Measurements from ENCODE around the gene XPR1.
"Not testable (repeated sequence)": the region's sequence is repeated elsewhere in the genome, so short reads cannot be mapped to it uniquely, and the experiment has no call there.

Gene XPR1

DNA sequence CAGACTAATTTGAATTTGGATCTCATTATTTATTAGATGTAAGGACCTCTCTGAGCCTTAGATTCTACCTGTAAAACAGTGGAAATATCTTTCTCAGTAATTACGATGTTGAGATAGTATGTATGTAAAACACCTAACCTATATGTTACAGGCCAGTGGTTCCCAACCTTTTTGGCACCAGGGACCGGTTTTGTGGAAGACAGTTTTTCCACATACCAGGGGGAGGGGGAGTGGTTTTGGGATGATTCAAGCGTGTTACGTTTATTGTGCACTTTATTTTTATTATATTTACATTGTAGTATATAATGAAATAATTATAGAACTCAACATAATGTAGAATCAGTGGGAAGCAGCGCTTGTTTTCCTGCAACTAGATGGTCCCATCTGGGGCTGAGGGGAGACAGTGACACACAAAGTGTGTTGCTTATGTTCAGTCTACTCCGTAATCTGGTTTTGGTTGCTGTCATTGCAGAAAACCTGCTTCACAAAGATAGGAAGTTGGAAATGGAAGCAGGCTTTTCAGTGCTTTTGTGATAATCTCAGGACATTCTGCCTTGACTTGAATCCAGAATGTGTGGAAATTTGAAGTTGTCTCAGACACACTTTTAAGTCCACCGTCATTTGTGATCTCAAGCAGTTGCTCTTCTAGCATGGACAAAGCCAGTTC lies 12.8 kb downstream of the XPR1 start:
- DNase-seq: no peak

DNA sequence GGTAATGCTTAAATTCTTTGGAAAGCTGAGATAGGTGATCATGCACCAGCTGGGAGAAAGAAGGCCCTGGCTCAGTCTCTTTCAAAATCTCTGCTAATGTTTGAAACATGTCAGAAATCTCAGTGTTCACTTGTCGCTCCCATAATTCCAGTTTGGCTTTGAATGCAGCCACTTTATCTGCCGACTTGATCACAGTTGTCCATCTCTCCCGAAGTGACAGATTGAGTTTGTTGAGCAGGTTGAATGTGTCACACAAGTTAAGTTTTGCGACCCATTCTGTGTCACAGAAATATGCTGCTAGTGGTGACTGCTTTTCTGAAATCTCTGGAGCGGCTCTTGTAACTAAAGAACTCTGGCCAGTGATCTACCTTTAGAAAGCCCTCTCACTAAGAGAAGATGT lies 13.4 kb downstream of the XPR1 start:
- not testable (repeated sequence) for DNase-seq

GRCh38 chr1:180646093-180646492 lies 14.3 kb downstream of the XPR1 start:
- DNase-seq: no peak

- DNase-seq: no peak
Observed at GRCh38 chr1:180646547-180646946, 14.7 kb downstream of the XPR1 start.

DNA sequence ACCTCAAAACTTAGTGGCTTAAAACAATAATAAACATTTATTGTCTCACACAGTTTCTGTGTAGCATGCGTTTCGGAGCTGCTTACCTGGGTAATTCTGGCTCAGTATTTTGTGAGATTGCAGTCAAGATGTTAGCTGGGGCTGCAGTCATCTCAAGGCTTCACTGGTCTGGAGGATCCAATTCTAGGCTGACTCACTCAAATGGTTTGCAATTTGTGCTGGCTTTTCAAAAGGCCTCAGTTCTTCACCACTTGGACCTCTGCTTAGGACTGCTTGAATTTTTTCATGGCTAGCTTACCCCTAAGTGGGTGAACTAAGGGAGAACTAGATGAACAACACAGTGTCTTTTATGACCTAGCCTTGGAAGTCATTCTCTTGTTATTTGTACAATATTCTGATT lies 21.0 kb downstream of the XPR1 start:
- no peak for DNase-seq

GRCh38 chr1:180662709-180663108 lies 30.9 kb downstream of the XPR1 start:
- DNase-seq: no peak

- DNase-seq: no peak
Observed at GRCh38 chr1:180670681-180671080, 38.9 kb downstream of the XPR1 start.

GRCh38 chr1:180672105-180672504 lies 40.3 kb downstream of the XPR1 start:
- DNase-seq: no peak

DNA sequence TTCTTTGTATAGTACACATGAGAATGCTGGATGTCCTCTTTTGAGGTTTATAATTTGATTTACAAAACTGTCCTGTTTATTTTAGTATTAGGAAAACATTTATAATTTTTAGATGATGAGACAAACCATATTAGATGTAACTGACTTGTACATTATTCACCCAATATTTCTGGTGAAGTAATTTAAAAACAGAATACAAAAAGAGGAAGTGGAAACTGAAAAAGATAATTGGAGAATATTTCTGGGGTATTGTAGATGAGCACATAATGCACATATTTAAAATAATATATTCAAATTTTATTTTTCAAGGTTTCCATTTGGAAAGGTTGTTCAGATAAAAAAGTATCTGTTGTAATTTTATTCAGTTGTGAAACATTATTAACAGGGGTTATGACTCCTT lies 40.7 kb downstream of the XPR1 start:
- DNase-seq: no peak

GRCh38 chr1:180674603-180675530 lies 43.0 kb downstream of the XPR1 start:
- DNase-seq: no peak

DNA sequence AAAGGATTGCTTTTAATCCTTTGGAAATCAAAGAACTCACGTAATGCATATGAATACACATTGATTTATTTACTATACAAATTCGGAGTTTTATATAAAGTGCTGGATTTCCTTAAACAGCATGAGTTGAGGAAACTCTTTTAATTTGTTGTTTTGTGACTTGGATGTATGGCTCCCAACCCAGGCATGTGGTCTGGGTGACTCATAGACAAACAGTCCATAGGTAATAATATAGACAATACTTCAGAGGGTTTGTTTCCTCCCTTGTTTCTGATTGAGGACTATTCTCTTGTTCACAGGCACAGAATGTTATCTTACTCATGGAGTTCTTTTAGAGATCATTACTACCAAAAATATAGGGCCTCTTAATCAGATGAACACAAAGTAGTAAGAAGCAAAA lies 43.8 kb downstream of the XPR1 start:
- no peak for DNase-seq

GRCh38 chr1:180680558-180681144 lies 48.8 kb downstream of the XPR1 start:
- DNase-seq: no peak

- DNase-seq: not testable (repeated sequence)
Observed at GRCh38 chr1:180683117-180683516, 51.3 kb downstream of the XPR1 start.

DNA sequence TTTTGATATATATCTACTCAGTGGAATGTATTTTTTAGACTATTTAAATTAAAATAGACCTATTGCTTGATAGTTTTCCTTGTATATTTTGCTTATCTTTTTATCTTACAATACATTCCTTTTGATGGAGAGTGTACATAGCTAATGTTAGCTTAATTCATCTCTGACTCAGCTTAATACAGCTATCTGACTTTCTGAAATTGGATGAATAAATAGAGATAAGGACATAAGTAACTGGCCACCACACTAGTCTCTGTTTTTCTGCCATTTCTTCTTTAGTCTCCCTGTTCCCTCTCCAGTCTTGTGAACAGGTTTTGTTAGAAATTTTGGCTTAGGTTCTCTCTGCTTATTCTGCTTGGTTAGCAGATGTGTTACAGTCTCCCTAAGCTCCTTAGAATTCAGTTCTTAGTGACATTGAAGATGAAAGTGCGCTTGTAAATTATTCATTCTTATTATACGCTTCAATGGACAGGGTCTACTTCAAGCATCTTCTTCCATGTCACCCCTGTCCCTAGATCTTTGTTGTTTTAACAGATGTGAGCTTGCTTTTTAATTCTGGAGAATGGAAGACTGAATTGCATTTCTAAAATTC lies 59.6 kb downstream of the XPR1 start:
- no peak for DNase-seq

DNA sequence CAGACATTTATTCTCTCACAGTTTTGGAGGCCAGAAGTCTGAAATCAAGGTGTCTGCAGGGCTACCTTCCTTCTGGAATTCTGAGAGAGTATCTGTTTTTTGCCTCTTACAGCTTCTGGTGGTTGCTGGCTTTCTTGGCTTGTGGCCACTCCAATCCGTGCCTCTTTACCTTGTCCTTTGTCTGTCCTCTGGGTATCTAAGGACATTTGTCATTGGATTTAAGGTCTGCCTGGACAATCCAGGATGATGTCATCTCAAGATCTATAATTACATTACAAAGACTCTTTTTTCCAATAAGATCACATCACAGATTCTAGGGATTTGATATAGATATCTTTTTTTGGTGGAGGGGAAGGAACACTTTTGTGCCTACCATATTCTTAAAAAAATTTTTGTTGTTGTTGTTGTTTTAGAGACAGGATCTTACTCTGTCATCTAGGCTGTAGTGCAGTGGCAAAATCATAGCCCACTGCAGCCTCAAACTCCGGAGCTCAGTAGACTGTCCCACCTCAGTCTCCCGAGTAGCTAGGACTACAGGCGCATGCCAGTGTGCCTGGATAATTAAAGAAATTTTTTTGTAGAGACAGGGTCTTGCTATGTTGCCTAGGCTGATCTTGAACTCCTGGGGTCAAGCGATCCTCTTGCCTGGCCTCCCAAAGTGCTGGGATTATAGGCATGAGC lies 61.9 kb downstream of the XPR1 start:
- DNase-seq: no peak

DNA sequence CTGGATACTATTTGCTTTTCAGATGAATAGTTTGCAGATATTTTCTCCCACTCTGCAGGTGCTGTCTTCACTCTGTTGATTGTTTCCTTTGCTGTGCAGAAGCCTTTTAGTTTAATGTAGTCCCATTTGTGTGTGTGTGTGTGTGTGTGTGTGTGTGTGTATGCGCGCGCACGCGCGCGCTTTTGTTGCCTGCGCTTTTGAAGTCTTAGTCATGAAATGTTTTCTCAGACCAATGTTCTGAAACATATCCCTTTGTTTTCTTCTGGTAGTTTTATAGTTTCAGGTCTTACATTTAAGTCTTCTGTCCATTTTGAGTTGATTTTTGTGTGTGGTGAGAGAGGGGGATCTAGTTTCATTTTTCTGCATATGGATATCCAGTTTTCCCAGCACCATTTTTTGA lies 63.5 kb downstream of the XPR1 start:
- no peak for DNase-seq

DNA sequence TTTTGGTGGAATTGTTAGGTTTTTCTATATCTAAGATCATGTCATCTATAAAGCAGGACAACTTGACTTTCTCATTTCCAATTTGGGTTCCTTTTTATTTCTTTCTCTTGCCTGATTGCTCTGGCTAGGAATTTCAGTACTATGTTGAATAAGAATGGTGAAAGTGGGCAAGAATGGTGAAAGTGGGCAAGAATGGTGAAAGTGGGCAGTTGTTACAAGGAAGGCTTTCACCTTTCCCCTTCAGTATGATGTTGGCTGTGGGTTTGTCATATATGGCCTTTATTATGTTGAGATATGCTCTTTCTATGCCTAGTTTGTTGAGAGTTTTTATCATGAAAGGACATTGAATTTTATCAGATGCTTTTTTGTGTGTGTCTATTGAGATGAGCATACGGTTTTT lies 64.5 kb downstream of the XPR1 start:
- DNase-seq: no peak

- DNase-seq: no peak
Observed at GRCh38 chr1:180698580-180698979, 66.8 kb downstream of the XPR1 start.

DNA sequence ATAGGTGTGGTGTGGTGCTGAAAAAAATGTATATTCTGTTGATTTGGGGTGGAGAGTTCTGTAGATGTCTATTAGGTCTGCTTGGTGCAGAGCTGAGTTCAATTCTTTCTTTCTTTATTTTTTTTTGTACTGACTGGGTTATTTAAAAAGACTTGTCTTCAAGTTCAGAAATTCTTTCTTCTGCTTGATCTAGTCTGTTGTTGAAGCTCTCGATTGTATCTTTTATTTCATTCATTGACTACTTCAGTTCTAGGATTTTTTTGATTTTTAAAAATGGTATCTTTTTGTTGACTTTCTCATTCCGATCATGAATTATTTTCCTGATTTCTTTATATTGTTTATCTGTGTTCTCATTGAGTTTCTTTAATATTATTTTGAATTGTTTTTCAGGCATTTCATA lies 70.6 kb downstream of the XPR1 start:
- DNase-seq: not testable (repeated sequence)

DNA sequence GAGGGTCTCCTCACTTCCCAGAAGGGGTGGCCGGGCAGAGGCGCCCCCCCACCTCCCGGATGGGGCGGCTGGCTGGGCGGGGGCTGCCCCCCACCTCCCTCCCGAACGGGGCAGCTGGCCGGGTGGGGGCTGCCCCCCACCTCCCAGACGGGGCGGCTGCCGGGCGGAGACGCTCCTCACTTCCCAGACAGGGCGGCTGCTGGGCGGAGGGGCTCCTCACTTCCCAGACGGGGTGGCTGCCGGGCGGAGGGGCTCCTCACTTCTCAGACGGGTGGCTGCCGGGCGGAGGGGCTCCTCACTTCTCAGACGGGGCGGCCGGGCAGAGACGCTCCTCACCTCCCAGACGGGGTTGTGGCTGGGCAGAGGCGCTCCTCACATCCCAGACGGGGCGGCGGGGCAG lies 78.9 kb downstream of the XPR1 start:
- DNase-seq: not testable (repeated sequence)

GRCh38 chr1:180711260-180711659 lies 79.4 kb downstream of the XPR1 start:
- DNase-seq: not testable (repeated sequence)

DNA sequence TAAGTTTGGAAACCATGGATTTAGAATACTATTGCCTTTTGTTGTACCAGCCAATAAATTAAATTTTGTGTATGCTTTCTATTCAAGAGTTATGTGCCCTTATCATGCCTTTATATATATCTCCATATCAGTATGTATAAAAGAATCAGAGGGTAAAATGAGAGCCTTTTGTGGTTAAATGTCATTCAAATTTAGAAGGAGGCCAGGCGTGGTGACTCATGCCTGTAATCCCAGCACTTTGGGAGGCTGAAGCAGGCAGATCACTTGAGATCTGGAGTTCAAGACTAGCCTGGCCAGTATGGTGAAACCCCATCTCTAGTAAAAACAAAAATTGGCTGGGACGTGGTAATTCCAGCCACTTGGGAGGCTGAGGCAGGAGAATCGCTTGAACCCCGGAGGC lies 88.9 kb downstream of the XPR1 start:
- DNase-seq: no peak

GRCh38 chr1:180722586-180722985 lies 90.8 kb downstream of the XPR1 start:
- no peak for DNase-seq

Data from activated CD8-positive, alpha-beta memory T cell treated with anti-CD3 and anti-CD28 coated beads for 24 hours (primary cell).